Mammary microvascular endothelial cell (primary cell): ENCODE data around the gene MYOZ3. TPM values are rescaled to one million over a fixed set of nuclear protein-coding genes. Genes with fewer than 3 reads are reported as not detected.

ENCODE experiments used
- total RNA-seq: library from RNA; depleted of rRNA; stranded (reverse); fragments of >200 nt; gene quantifications from 2 replicates; pipeline ENCODE4 v1.2.3, GENCODE V29; 2015

MYOZ3 gene, protein sequence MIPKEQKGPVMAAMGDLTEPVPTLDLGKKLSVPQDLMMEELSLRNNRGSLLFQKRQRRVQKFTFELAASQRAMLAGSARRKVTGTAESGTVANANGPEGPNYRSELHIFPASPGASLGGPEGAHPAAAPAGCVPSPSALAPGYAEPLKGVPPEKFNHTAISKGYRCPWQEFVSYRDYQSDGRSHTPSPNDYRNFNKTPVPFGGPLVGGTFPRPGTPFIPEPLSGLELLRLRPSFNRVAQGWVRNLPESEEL
- 0.05 TPM in 1 of 2 replicates, not detected in the other for total RNA-seq

DNA sequence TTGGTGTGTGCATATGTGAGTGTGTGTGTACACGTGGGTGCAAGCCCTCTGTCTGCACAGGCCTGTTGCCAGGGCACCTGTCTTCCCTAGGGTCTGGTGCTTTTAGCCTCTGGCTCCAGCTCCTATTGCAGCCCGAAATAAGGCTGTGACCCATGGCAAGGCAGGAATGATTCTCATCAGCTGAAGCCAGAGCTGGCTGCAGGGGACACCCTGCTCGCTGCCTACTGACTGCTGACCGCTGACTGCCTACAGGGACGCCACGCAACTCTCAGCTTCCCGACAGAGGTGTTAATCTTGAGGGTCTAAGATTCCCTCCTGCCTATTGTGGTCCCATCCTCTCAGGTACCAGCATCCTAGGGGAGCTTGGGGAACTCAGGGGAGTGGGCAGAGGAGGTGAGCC is at the start of gene MYOZ3:
MYOZ3 (plus strand) TSS at position 166 of the 400 bp plus-strand sequence. CDS start 1,691 bp downstream, outside the sequence.

DNA sequence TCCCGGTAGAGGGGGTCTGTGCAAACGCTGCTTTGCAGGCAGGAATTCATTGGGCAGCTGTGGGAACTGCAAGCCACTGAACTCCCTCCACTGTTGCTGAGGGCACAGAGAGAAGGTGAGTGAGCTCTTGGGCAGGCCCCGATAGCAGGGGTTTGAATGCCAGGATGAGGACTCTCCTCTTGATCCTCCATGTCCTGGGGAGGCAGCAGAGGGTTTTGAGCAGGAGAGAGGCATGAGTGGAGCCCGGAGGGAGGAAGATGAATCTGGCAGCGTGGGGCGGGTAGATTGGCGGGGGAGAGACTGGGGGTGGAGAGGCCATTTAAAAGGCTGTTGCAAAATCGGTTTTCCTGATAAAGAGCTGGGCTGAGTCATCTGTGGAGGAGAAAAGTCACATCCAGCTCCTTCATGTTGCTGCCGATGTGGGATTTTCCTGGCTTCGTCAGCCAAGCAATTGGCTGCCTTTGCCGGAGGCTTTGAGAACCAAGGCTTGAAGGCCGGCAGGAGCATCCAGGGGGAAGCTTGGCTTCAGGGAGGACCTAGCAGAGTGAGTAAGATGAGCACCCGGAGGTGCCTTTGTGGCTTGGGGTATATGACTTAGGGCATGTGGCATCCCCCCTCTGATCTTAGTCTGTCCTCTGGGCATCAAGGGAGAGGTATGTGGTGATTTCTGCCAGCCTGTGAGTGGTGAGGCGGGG is 20.6 kb upstream of the MYOZ3 start, which contains the start of gene SYNPO:
SYNPO (plus strand) TSS at position 350 of the 695 bp plus-strand sequence. CDS start 7,616 bp downstream, outside the sequence.

DNA sequence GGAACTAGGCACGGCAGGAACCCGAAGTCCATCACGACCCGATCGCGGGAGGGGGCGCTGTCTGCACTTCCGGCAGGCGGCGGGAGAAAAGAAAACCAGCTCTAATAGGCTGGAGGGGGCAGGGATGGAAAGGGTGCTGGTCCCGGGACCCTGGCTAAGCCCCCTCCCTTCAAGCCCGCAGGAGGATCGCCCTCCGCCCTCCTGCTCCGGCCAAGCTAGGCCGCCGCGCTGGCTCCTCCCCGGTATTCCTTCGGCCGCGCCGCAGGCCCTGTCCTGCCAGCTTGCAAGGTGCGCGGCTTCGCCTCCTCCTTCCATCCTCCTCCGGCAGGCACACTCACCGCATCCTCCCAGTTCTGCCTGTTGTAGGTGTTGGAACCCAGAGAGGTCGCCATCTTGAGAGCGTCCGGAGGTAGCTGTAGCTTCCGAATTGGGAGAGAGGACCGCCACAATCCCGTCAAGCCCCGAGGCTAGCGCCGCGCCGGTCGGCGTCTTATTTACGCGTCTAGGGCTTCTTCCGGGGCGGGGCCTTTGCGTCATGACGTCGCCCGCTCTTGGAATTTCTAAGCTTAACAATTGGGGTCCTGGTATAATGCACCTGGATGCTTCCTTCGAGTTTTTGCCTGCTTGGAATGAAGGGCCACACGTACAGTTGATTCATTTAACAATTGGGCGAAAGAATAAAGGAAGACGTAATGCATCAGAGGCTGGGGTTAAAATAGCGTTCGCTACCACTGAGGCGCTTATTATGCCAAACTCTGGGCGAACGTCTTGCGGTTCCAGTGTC is 39.7 kb downstream of the MYOZ3 start, which contains the start of gene RBM22:
RBM22 (minus strand) TSS at position 469 of the 784 bp plus-strand sequence; CDS start at position 392, 77 bp downstream.

Other genes starting within 250 kb of the MYOZ3 start
- gene CD74, start 248.3 kb upstream of the MYOZ3 start, total RNA-seq, result 9.2 and 12.0 TPM in 2 replicates
- gene RPS14, start 211.5 kb upstream of the MYOZ3 start, total RNA-seq, result 2,901 and 2,952 TPM in 2 replicates
- gene NDST1, start 153.1 kb upstream of the MYOZ3 start, total RNA-seq, result 129 and 145 TPM in 2 replicates
- gene SYNPO, start 20.6 kb upstream of the MYOZ3 start, total RNA-seq, result 40.3 and 41.0 TPM in 2 replicates
- gene RBM22, start 39.8 kb downstream of the MYOZ3 start, total RNA-seq, result 34.0 and 46.1 TPM in 2 replicates
- 34.0 and 34.4 TPM in 2 replicates for gene DCTN4, start 97.8 kb downstream of the MYOZ3 start, total RNA-seq
- 0.27 and 0.34 TPM in 2 replicates for gene SMIM3, start 117.5 kb downstream of the MYOZ3 start, total RNA-seq
- gene IRGM, start 185.3 kb downstream of the MYOZ3 start, total RNA-seq, result 0.07 TPM in 1 of 2 replicates, not detected in the other
- gene ZNF300, start 243.7 kb downstream of the MYOZ3 start, total RNA-seq, result 3.4 and 3.7 TPM in 2 replicates